Ishikawa (cell line): ENCODE results near the gene FBF1.

ENCODE experiments used
- CEBPB ChIP-seq: IDR thresholded peaks from 2 replicates; pipeline ENCODE4 v1.6.1; 2012
- FOXM1 ChIP-seq: IDR thresholded peaks from 2 replicates; pipeline ENCODE4 v1.6.1; 2012; ENCODE audit warnings: low read depth, borderline replicate concordance
- RAD21 ChIP-seq: IDR thresholded peaks from 2 replicates; pipeline ENCODE4 v1.6.1; 2012; ENCODE audit warnings: low read depth
- REST ChIP-seq: IDR thresholded peaks from 2 replicates; pipeline ENCODE4 v1.6.1; 2012; ENCODE audit warnings: low read depth, mild to moderate bottlenecking
- TEAD4 ChIP-seq: IDR thresholded peaks from 2 replicates; pipeline ENCODE4 v1.6.1; 2012
- YY1 ChIP-seq: IDR thresholded peaks from 2 replicates; pipeline ENCODE4 v1.6.1; 2012; ENCODE audit warnings: low read depth
- ZBTB7A ChIP-seq: IDR thresholded peaks from 2 replicates; pipeline ENCODE4 v1.6.1; 2012; ENCODE audit warnings: low read depth

- TF ChIP-seq REST = no peak
- TF ChIP-seq YY1 = no peak
- TF ChIP-seq FOXM1 = no peak
- TF ChIP-seq CEBPB = no peak
- no peak for TF ChIP-seq TEAD4
- TF ChIP-seq RAD21 = no peak
- TF ChIP-seq ZBTB7A = no peak
Observed at GRCh38 chr17:75950855-75951554, 10.2 kb upstream of the FBF1 start.
